HepG2 (cell line): ENCODE results near the gene ZNF8. TPM values are rescaled to one million over a fixed set of nuclear protein-coding genes. Genes with fewer than 3 reads are reported as not detected.

Source experiments
- ATAC-seq: fragments of 200-7000 bp; cut with Tn5 transposase; 3 replicates; pipeline ENCODE4 v1.9.1; 2020; ENCODE audit warnings: mild to moderate bottlenecking, moderate library complexity
- BruUV-seq: library from RNA; stranded (reverse); fragments of 400-500 nt; replicated peaks from 2 replicates; lab custom pipeline; 2021; lab: Mats Ljungman, UMichigan
- CTCF ChIA-PET: fragments of 300-600 bp; formaldehyde crosslinking; extraction: SDS; loops from one replicate; lab custom pipeline; 2021; ENCODE audit warnings: low total read pairs, inconsistent platforms, low intra/inter-chr PET ratio; lab: Yijun Ruan, JAX
- POLR2A ChIA-PET: fragments of 350-600 bp; sonication (Branson Sonifier 250); formaldehyde crosslinking; loops from one replicate; lab custom pipeline; 2020; ENCODE audit warnings: antibody characterized with exemption, inconsistent platforms; lab: Yijun Ruan, JAX
- DNase-seq: peaks from one replicate; pipeline ENCODE4 v3.0.0-alpha.2; 2015; ENCODE audit warnings: low spot score
- FAIRE-seq: peaks from 3 replicates; lab custom pipeline; 2011; peaks lifted over from hg19 to GRCh38; lab: Jason Lieb, UNC
- H2AFZ ChIP-seq: one replicate; pipeline ENCODE4 v1.6.1; 2011; ENCODE audit warnings: low read length, inconsistent platforms
- H3K27ac ChIP-seq: fragments of 300-600 bp; 3 replicates; pipeline ENCODE4 v1.8.0; 2011; ENCODE audit warnings: mixed run types, mild to moderate bottlenecking, mixed read lengths, low read length, inconsistent platforms; ENCODE audit not compliant: insufficient read depth; ENCODE audit errors: extremely low read length
- H3K27me3 ChIP-seq, 2 experiments: fragments of 200-600 bp in 1 of 2; 2 replicates in 1 of 2; 3 replicates in 1 of 2; pipeline versions ENCODE4 v1.6.0 to v1.8.0; 2011; ENCODE audit warnings: low read length in 2 of 2, mild to moderate bottlenecking in 2 of 2, moderate library complexity in 2 of 2, inconsistent platforms in 1 of 2; ENCODE audit not compliant: insufficient read depth in 2 of 2, control insufficient read depth in 1 of 2
- H3K36me3 ChIP-seq, 2 experiments: fragments of 200-600 bp in 1 of 2; replicated peaks in 1 of 2; 2 replicates in 1 of 2; 3 replicates in 1 of 2; pipeline versions ENCODE4 v1.5.1 to v1.8.0; 2011; ENCODE audit warnings: low read length in 2 of 2, inconsistent platforms in 1 of 2; ENCODE audit not compliant: insufficient read depth in 2 of 2, control insufficient read depth in 1 of 2
- H3K4me1 ChIP-seq: 2 replicates; pipeline ENCODE4 v1.5.1; 2012; ENCODE audit warnings: low read length, inconsistent platforms; ENCODE audit not compliant: insufficient read depth
- H3K4me2 ChIP-seq: 2 replicates; pipeline ENCODE4 v1.6.0; 2011; ENCODE audit warnings: low read depth, low read length, inconsistent platforms
- H3K4me3 ChIP-seq, 3 experiments: fragments of 200-600 bp in 1 of 3; sonication (generic), shearing (Covaris generic) in 1 of 3; replicated peaks in 1 of 3; 2 replicates each; pipeline ENCODE4 v1.5.1; 2011 to 2016; ENCODE audit warnings: low read length in 3 of 3, inconsistent platforms in 2 of 3, low read depth in 2 of 3, mild to moderate bottlenecking in 2 of 3, control low read depth in 1 of 3, mixed read lengths in 1 of 3; ENCODE audit not compliant: insufficient read depth in 1 of 3
- H3K79me2 ChIP-seq: one replicate; pipeline ENCODE4 v1.6.1; 2011; ENCODE audit warnings: low read length, inconsistent platforms; ENCODE audit not compliant: insufficient read depth
- H3K9ac ChIP-seq: 2 replicates; pipeline ENCODE4 v1.6.0; 2011; ENCODE audit warnings: mild to moderate bottlenecking, low read depth, low read length, inconsistent platforms; ENCODE audit not compliant: insufficient read depth
- H3K9me3 ChIP-seq: 2 replicates; pipeline ENCODE4 v1.5.1; 2012; ENCODE audit warnings: mild to moderate bottlenecking, low read length
- H4K20me1 ChIP-seq: 2 replicates; pipeline ENCODE4 v1.6.0; 2011; ENCODE audit warnings: inconsistent platforms, mild to moderate bottlenecking, low read length, moderate library complexity; ENCODE audit not compliant: insufficient read depth
- ELF4 ChIP-seq: sonication (generic); formaldehyde crosslinking; IDR thresholded peaks from 2 replicates; pipeline ENCODE4 v1.5.0; 2020; ENCODE audit warnings: missing genetic modification reagents, mild to moderate bottlenecking, moderate library complexity, borderline replicate concordance
- KLF6 ChIP-seq: IDR thresholded peaks from 2 replicates; pipeline ENCODE4 v1.8.0; 2016; ENCODE audit warnings: missing biosample characterization, missing genetic modification reagents
- KMT2B ChIP-seq: IDR thresholded peaks from 2 replicates; pipeline ENCODE4 v1.6.1; 2016; ENCODE audit warnings: missing genetic modification reagents, missing compliant biosample characterization
- NFKB2 ChIP-seq: sonication (generic); formaldehyde crosslinking; IDR thresholded peaks from 2 replicates; pipeline ENCODE4 v1.4.0; 2020; ENCODE audit warnings: missing genetic modification reagents, borderline replicate concordance
- SATB2 ChIP-seq: sonication (generic); formaldehyde crosslinking; IDR thresholded peaks from 2 replicates; pipeline ENCODE4 v1.5.0; 2020; ENCODE audit warnings: missing genetic modification reagents
- SNAI1 ChIP-seq: sonication (generic); formaldehyde crosslinking; IDR thresholded peaks from 2 replicates; pipeline ENCODE4 v1.5.0; 2020; ENCODE audit warnings: mild to moderate bottlenecking, missing genetic modification reagents, borderline replicate concordance
- SPEN ChIP-seq: sonication (generic); formaldehyde crosslinking; IDR thresholded peaks from 2 replicates; pipeline ENCODE4 v1.5.1; 2020; ENCODE audit warnings: low read depth, mild to moderate bottlenecking, missing genetic modification reagents
- STAT5B ChIP-seq: sonication (generic); formaldehyde crosslinking; IDR thresholded peaks from 2 replicates; pipeline ENCODE4 v1.4.0; 2020; ENCODE audit warnings: missing genetic modification reagents
- ZNF501 ChIP-seq: sonication (generic); formaldehyde crosslinking; IDR thresholded peaks from 2 replicates; pipeline ENCODE4 v1.5.1; 2020; ENCODE audit warnings: mild to moderate bottlenecking, moderate library complexity, missing genetic modification reagents
- ZNF552 ChIP-seq: sonication (generic); formaldehyde crosslinking; IDR thresholded peaks from 2 replicates; pipeline ENCODE4 v1.9.0; 2022; ENCODE audit warnings: missing genetic modification reagents, mild to moderate bottlenecking, borderline replicate concordance
- ZNF766 ChIP-seq: sonication (generic); formaldehyde crosslinking; IDR thresholded peaks from 2 replicates; pipeline ENCODE4 v1.5.0; 2020; ENCODE audit warnings: missing genetic modification reagents, borderline replicate concordance
- ZNF773 ChIP-seq: sonication (generic); formaldehyde crosslinking; IDR thresholded peaks from 2 replicates; pipeline ENCODE4 v1.4.0; 2020; ENCODE audit warnings: missing genetic modification reagents, borderline replicate concordance
- WGBS: methylation state at CpG from one replicate; pipeline ENCODE4 v1.1.6; 2017; ENCODE audit warnings: low lambda C conversion rate; 5-methylcytosine and 5-hydroxymethylcytosine counted together
- in situ Hi-C: cut with HindIII; loops from 2 replicates; pipeline ENCODE4 v1.10.0; 2017; ENCODE audit warnings: low pct_unique_long_range_greater_than_20kb; ENCODE audit not compliant: extremely low pct_ligation_motif_present
- intact Hi-C: fragments of 100-400 bp; cut with micrococcal nuclease; formaldehyde crosslinking; loops from one replicate; pipeline ENCODE4 v1.10.0; 2022; ENCODE audit not compliant: unreplicated experiment
- polyA plus RNA-seq, 8 experiments: library from polyadenylated mRNA; depleted of rRNA in 3 of 8; stranded (reverse) in 7 of 8; unstranded in 1 of 8; fragments of >200 nt; fragmentation: Illumina TruSeq in 4 of 8; extraction: Trizol in 4 of 8; gene quantifications; 2 replicates each; pipeline versions ENCODE4 v1.2.1 to v1.2.3, GENCODE V29; 2011 to 2016; ENCODE audit warnings: low read depth in 4 of 8, missing spikeins in 1 of 8, mixed read lengths in 1 of 8; ENCODE audit not compliant: insufficient read depth in 1 of 8
- total RNA-seq, 5 experiments: library from RNA; depleted of rRNA; stranded (reverse); fragments of >200 nt; fragmentation: Illumina TruSeq; extraction: Trizol; gene quantifications; 2 replicates each; pipeline ENCODE4 v1.2.3, GENCODE V29; 2016; ENCODE audit warnings: low read depth in 1 of 5
- TF ChIP-seq, protein P1 (sequence below): sonication (generic); formaldehyde crosslinking; IDR thresholded peaks from 2 replicates; pipeline ENCODE4 v1.4.0; 2020; ENCODE audit warnings: missing genetic modification reagents; ENCODE audit errors: not compliant biosample characterization

ZNF8 gene
- total and polyA plus RNA-seq, 2 of the 13 experiments (the other 11 are each of a cell fraction or from before 2014, with no cell fraction given): 3.1 to 3.3 TPM

DNA sequence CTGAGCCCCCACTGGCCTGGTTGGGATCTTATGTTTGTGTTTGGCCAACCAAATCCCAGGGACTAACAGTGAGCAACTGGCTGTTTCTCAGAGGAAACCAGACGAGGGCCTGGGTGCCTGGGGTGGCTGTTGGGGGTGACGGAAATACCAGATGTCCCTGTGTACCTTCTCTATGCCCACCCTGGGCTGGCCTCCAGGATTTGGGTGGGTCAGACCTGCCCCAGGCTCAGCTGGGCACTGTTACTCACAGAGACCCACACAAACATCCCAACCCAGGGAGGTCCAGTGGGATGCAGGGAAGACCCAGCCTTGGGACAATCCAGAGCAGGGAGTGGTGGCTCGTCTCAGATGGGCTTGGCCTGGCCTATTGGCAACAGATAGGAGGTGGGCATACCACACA is 56.9 kb downstream of the ZNF8 start:
- TF ChIP-seq NFKB2: no peak
- no peak for TF ChIP-seq KLF6 (CRISPR knock-in tag)
- TF ChIP-seq ZNF501: no peak
- TF ChIP-seq SNAI1 (CRISPR knock-in tag): no peak
- TF ChIP-seq ELF4: no peak
- TF ChIP-seq, protein P1, sequence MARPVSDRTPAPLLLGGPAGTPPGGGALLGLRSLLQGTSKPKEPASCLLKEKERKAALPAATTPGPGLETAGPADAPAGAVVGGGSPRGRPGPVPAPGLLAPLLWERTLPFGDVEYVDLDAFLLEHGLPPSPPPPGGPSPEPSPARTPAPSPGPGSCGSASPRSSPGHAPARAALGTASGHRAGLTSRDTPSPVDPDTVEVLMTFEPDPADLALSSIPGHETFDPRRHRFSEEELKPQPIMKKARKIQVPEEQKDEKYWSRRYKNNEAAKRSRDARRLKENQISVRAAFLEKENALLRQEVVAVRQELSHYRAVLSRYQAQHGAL: no peak
- no peak for TF ChIP-seq KMT2B (CRISPR knock-in tag)
- no peak for TF ChIP-seq SATB2
- no peak for TF ChIP-seq ZNF773 (CRISPR knock-in tag)
- no peak for TF ChIP-seq STAT5B (CRISPR knock-in tag)
- no peak for TF ChIP-seq ZNF552 (CRISPR knock-in tag)
- TF ChIP-seq SPEN (CRISPR knock-in tag): no peak
- TF ChIP-seq ZNF766 (CRISPR knock-in tag): no peak
- ATAC-seq: no peak
- WGBS: 100% methylated on average over 2 of the region's 3 CpGs
- no peaks in the 10 kb centered on the region for H3K79me2 ChIP-seq
- FAIRE-seq: no peak
- in situ Hi-C loops (no loop called here), intact Hi-C loops (no loop called here)
- H3K9me3 ChIP-seq: no peaks in the 10 kb centered on the region
- H3K4me2 ChIP-seq: no peak overlapping the region
- DNase-seq: no peak
- no peak overlapping the region for H3K27ac ChIP-seq
- CTCF ChIA-PET: no interaction called here
- no peak overlapping the region for H3K9ac ChIP-seq
- H3K4me3 ChIP-seq: no peak overlapping the region
- no peaks in the 10 kb centered on the region for H3K27me3 ChIP-seq
- H4K20me1 ChIP-seq: no peaks in the 10 kb centered on the region
- peaks cover 14 to 38% of the 10 kb centered on the region in 2 experiments; a peak in 4 of 5 replicates for H3K36me3 ChIP-seq
- no peak overlapping the region for H2AFZ ChIP-seq
- POLR2A ChIA-PET: no interaction called here
- BruUV-seq: no TSS peak
- H3K4me1 ChIP-seq: 0 out of 2 replicates have a peak, but pooled peaks cover under 1% of the 10 kb centered on the region
